ENCODE measurements around the gene PLA2G2F. TPM values are rescaled to one million over a fixed set of nuclear protein-coding genes. Genes with fewer than 3 reads are reported as not detected.

PLA2G2F gene
- polyA plus RNA-seq, 2 of the 4 experiments (the other 2 are of a cell fraction), result not detected

GRCh38 chr1:20107796-20108195 lies 31.3 kb upstream of the PLA2G2F start:
- FAIRE-seq (no peak), DNase-seq (ENCODE audit: low read depth in 1 of 2, low spot score in 1 of 2) (no peak), ATAC-seq (no peak)
- no peak for TF ChIP-seq POLR2AphosphoS2 (conservative IDR thresholded peaks at IDR 0.05; ENCODE audit: low read length)
- TF ChIP-seq FOSL2 (IDR thresholded peaks at IDR 0.05), result no peak
- no peak for TF ChIP-seq FOSL2 (CRISPR knock-in tag; IDR thresholded peaks at IDR 0.05)
- TF ChIP-seq RNF2 (IDR thresholded peaks at IDR 0.05; ENCODE audit: borderline replicate concordance, low read depth), result no peak
- TF ChIP-seq EHMT2 (IDR thresholded peaks at IDR 0.05; ENCODE audit: low read depth), result no peak
- no peak for TF ChIP-seq TFCP2L1 (CRISPR knock-in tag; IDR thresholded peaks at IDR 0.05)
- no peak for TF ChIP-seq ZFP36 (IDR thresholded peaks at IDR 0.05; ENCODE audit: borderline replicate concordance, partially characterized antibody)
- TF ChIP-seq FOSB (CRISPR knock-in tag; IDR thresholded peaks at IDR 0.05), result no peak
- no peak for TF ChIP-seq MAFK (IDR thresholded peaks at IDR 0.05; ENCODE audit: partially characterized antibody)
- no peak for TF ChIP-seq RARB (CRISPR knock-in tag; IDR thresholded peaks at IDR 0.05)
- TF ChIP-seq KDM1A (IDR thresholded peaks at IDR 0.05; ENCODE audit: low read depth), result no peak
- no peak for TF ChIP-seq SMC3 (IDR thresholded peaks at IDR 0.05)
- no peak for TF ChIP-seq CBX2 (IDR thresholded peaks at IDR 0.05; ENCODE audit: borderline replicate concordance, low read depth)
- TF ChIP-seq NR3C1 (IDR thresholded peaks at IDR 0.05), result no peak
- TF ChIP-seq ESRRA (IDR thresholded peaks at IDR 0.05; ENCODE audit: borderline replicate concordance, low read length), result no peak
- TF ChIP-seq RAD21 (conservative IDR thresholded peaks at IDR 0.05 in 1 of 2, IDR thresholded peaks at IDR 0.05 in 1 of 2), result no peak
- POLR2A ChIA-PET, result no interaction called here
- Histone ChIP-seq H3K27ac (no peak overlapping the region), H3K4me1 (no peaks in the 10 kb centered on the region), H3K4me2 (no peak overlapping the region), H3K9me3 (no peaks in the 10 kb centered on the region), H3K4me3 (no peak overlapping the region)
- CTCF ChIA-PET, result interaction anchor here (0.6 to 0.9 kb wide), 2 partner anchors 43 to 1299 kb away, joined by 3 read pairs; no protein-coding TSS in a partner anchor
- WGBS (ENCODE audit: missing lambda C conversion rate), result 35% methylated on average over 4 of the region's 4 CpGs

DNA sequence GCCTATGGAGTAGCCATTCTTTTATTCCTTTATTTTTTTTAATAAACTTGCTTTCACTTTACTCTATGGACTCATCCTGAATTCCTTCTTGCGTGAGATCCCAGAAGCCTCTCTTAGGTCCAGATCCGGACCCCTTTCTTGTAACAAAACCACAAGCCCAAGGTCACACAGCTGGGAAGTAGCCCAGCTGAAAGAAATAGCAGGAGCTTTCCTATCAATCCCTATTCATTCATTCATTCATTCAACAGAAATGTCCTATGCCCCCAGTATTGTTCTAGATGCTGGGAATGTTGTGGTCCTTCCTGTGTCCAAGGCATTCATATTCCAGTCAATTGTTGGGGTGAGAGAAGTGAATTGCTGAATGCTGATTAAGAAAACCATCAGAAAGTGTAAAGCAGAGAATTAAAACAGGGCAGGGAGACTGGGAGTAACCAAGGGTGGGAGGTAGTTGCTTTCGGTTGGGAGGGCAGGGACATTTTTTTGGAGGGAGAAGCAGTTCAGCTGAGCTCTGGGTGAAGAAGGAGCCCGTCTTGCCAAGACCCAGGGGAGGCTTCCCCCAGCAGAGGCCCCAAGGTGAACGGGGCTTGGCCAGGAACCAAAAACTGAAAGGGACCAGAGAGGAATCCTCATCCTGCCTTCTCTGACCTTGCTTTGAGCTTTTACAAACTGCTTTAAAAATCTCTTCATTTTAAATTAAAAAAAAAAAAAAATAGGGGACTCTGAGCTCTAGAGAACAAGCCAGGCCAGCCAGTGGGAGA lies 30.6 kb upstream of the PLA2G2F start:
- Histone ChIP-seq H3K4me1 (no peaks in the 10 kb centered on the region), H3K4me3 (no peak overlapping the region), H3K4me2 (no peak overlapping the region), H3K9me3 (no peaks in the 10 kb centered on the region), H3K27ac (no peak overlapping the region)
- DNase-seq (ENCODE audit: low read depth in 1 of 2, low spot score in 1 of 2) (no peak), FAIRE-seq (no peak), ATAC-seq (no peak)
- POLR2A ChIA-PET, result no interaction called here
- 57% methylated on average over 5 of the region's 5 CpGs for WGBS (ENCODE audit: missing lambda C conversion rate)
- CTCF ChIA-PET, result interaction anchor here (0.6 to 0.7 kb wide), 2 partner anchors 44 to 385 kb away, joined by 3 read pairs; no protein-coding TSS in a partner anchor
- TF ChIP-seq RNF2 (IDR thresholded peaks at IDR 0.05; ENCODE audit: borderline replicate concordance, low read depth), result no peak
- TF ChIP-seq CEBPB (IDR thresholded peaks at IDR 0.05), result no peak
- no peak for TF ChIP-seq CHD2 (IDR thresholded peaks at IDR 0.05; ENCODE audit: low read length, partially characterized antibody)
- no peak for TF ChIP-seq RFX5 (IDR thresholded peaks at IDR 0.05)
- TF ChIP-seq MAZ (IDR thresholded peaks at IDR 0.05; ENCODE audit: borderline replicate concordance, low read depth, low read length), result no peak
- TF ChIP-seq TP53 (CRISPR knock-in tag; IDR thresholded peaks at IDR 0.05), result no peak
- TF ChIP-seq EHF (CRISPR knock-in tag; IDR thresholded peaks at IDR 0.05), result no peak
- no peak for TF ChIP-seq SMC3 (IDR thresholded peaks at IDR 0.05)
- TF ChIP-seq ESRRA (IDR thresholded peaks at IDR 0.05; ENCODE audit: borderline replicate concordance, low read length), result no peak
- no peak for TF ChIP-seq BHLHE40 (IDR thresholded peaks at IDR 0.05; ENCODE audit: low read depth, low read length)
- TF ChIP-seq MAFK (IDR thresholded peaks at IDR 0.05; ENCODE audit: partially characterized antibody), result no peak
- no peak for TF ChIP-seq KDM5A (IDR thresholded peaks at IDR 0.05)
- no peak for TF ChIP-seq NR3C1 (IDR thresholded peaks at IDR 0.05)
- TF ChIP-seq RCOR1 (IDR thresholded peaks at IDR 0.05; ENCODE audit: low read depth, low read length), result no peak
- TF ChIP-seq EHMT2 (IDR thresholded peaks at IDR 0.05; ENCODE audit: low read depth), result no peak
